WTC11 (cell line): ENCODE measurements around the gene CIB2. TPM values are rescaled to one million over a fixed set of nuclear protein-coding genes. Genes with fewer than 3 reads are reported as not detected.

Source experiments
- ATAC-seq: fragments of 200-7000 bp; cut with Tn5 transposase; 2 replicates; pipeline ENCODE4 v1.10.0; 2021; ENCODE audit warnings: mild to moderate bottlenecking, moderate library complexity
- CTCF ChIA-PET: fragments of 300-600 bp; sonication (Branson Sonifier 250); formaldehyde crosslinking; loops from one replicate; lab custom pipeline; 2021; ENCODE audit warnings: antibody characterized with exemption; lab: Charles Lee
- POLR2A ChIA-PET: fragments of 350-600 bp; sonication (Branson Sonifier 250); formaldehyde crosslinking; loops from one replicate; lab custom pipeline; 2021; ENCODE audit warnings: antibody characterized with exemption; lab: Charles Lee
- DNase-seq: peaks from one replicate; pipeline ENCODE4 v3.0.0; 2021; ENCODE audit warnings: low spot score
- H3K27ac Mint-ChIP-seq: 2 replicates; pipeline ENCODE4 v1.8.0; 2021; ENCODE audit warnings: mixed read lengths
- H3K27me3 Mint-ChIP-seq: 2 replicates; pipeline ENCODE4 v1.8.0; 2021; ENCODE audit warnings: low read depth, mild to moderate bottlenecking, moderate library complexity, mixed read lengths
- H3K36me3 Mint-ChIP-seq: 2 replicates; pipeline ENCODE4 v1.8.0; 2021; ENCODE audit warnings: mixed read lengths
- H3K4me1 Mint-ChIP-seq: 2 replicates; pipeline ENCODE4 v1.8.0; 2022; ENCODE audit warnings: mixed read lengths
- H3K4me3 Mint-ChIP-seq: 2 replicates; pipeline ENCODE4 v1.8.0; 2021; ENCODE audit warnings: mild to moderate bottlenecking, moderate library complexity, mixed read lengths
- H3K9me3 Mint-ChIP-seq: 2 replicates; pipeline ENCODE4 v1.8.0; 2021; ENCODE audit warnings: mixed read lengths
- CREB1 ChIP-seq: sonication (generic); formaldehyde crosslinking; IDR thresholded peaks from 2 replicates; pipeline ENCODE4 v1.8.0; 2023; ENCODE audit warnings: mild to moderate bottlenecking, missing genetic modification reagents
- JAZF1 ChIP-seq: fragments of 250-450 bp; sonication (Bioruptor Pico); IDR thresholded peaks from 2 replicates; pipeline ENCODE4 v1.9.0; 2021; ENCODE audit warnings: moderate library complexity, mild to moderate bottlenecking, inconsistent platforms
- SP1 ChIP-seq: sonication (generic); formaldehyde crosslinking; conservative IDR thresholded peaks from 2 replicates; pipeline ENCODE4 v1.8.1; 2022; ENCODE audit warnings: missing genetic modification reagents
- ZNF121 ChIP-seq: sonication (generic); formaldehyde crosslinking; IDR thresholded peaks from 2 replicates; pipeline ENCODE4 v1.8.0; 2023; ENCODE audit warnings: missing genetic modification reagents
- ZNF423 ChIP-seq: fragments of 250-450 bp; sonication (Bioruptor Pico); IDR thresholded peaks from 2 replicates; pipeline ENCODE4 v2.1.2; 2022; ENCODE audit warnings: mild to moderate bottlenecking, moderate library complexity
- ZNF671 ChIP-seq: fragments of 250-450 bp; sonication (Bioruptor Pico); IDR thresholded peaks from 2 replicates; pipeline ENCODE4 v1.8.0; 2021; ENCODE audit warnings: mild to moderate bottlenecking
- total RNA-seq: library from RNA; stranded (reverse); gene quantifications from 3 replicates; pipeline ENCODE4 v1.2.3, GENCODE V29; 2021
- TF ChIP-seq, protein P1 (sequence below): fragments of 250-450 bp; sonication (Bioruptor Pico); conservative IDR thresholded peaks from 2 replicates; pipeline ENCODE4 v1.9.0; 2021; ENCODE audit warnings: mild to moderate bottlenecking
- TF ChIP-seq, protein P2 (sequence below): sonication (generic); formaldehyde crosslinking; IDR thresholded peaks from 2 replicates; pipeline ENCODE4 v1.8.1; 2022; ENCODE audit warnings: low read depth, missing genetic modification reagents, borderline replicate concordance
- TF ChIP-seq, protein P3 (sequence below): sonication (generic); formaldehyde crosslinking; IDR thresholded peaks from 2 replicates; pipeline ENCODE4 v1.8.1; 2023; ENCODE audit warnings: mild to moderate bottlenecking, moderate library complexity, missing genetic modification reagents
- TF ChIP-seq, protein P4 (sequence below): sonication (generic); formaldehyde crosslinking; IDR thresholded peaks from 2 replicates; pipeline ENCODE4 v1.8.1; 2022; ENCODE audit warnings: missing genetic modification reagents, borderline replicate concordance
- TF ChIP-seq, protein P5 (sequence below): sonication (generic); formaldehyde crosslinking; IDR thresholded peaks from 2 replicates; pipeline ENCODE4 v1.8.0; 2022; ENCODE audit warnings: missing genetic modification reagents

The CIB2 gene
- total RNA-seq, 1 experiment from 2014 or later = 45.2 TPM

DNA sequence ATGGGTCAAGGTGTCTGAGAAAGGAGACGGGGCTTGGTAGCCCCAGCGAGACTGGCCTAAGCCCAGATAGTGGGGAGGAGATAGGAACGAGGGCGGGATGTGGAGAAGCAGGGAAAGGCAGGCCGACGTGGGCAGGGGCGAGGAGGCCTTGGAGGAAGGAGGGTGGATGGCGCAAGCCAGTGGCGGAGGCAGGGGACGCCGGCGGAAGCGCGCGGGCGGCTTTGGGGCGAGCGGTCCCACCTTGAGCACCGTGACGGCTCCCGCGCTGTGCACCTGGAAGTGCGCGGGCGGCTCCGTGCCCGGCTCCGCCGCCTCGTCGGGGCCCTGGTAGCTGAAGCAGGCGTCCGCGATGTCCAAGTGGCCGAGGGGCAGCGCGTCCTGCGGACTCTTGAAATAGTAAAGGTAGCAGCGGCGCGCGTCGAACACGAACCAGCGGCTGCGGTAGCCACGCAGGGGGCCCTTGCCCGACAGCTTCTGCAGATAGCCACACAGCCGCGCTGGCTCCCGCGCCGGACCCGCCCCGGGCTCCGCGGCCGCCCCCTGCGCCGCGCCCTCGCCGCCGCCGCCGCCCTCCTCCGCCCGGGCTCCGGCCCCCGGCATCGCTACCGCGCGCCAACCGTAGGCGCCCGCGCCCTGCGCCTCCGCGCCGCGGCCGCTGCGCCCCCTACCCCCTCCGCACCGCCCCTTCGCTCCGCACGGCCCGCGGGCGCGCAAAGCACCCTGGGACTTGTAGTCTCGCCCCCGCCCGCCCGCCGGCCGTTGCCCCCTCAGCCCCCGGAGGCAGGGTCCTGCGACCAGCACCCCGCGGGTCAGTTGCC lies 54.0 kb downstream of the CIB2 start, which contains the start of gene TBC1D2B:
TBC1D2B (minus strand) TSS at position 659 of the 818 bp plus-strand sequence; CDS start at position 600, 59 bp downstream.
- H3K4me1 Mint-ChIP-seq = peaks cover 18% of the 10 kb centered on the region
- DNase-seq = peak; percentile 76
- peak within 1 kb of the TSS; percentile 96 for H3K4me3 Mint-ChIP-seq
- CTCF ChIA-PET = interaction anchor here (0.6 to 0.9 kb wide), 2 partner anchors 36 to 162 kb away, joined by 3 to 5 read pairs; no protein-coding TSS in a partner anchor
- peaks cover 6% of the 10 kb centered on the region for H3K27me3 Mint-ChIP-seq
- peaks cover 2% of the 10 kb centered on the region; the same call in 1 of the 2 replicates for H3K36me3 Mint-ChIP-seq
- peak within 1 kb of the TSS; percentile 86 for H3K27ac Mint-ChIP-seq
- POLR2A ChIA-PET = no interaction called here
- TF ChIP-seq SP1 (CRISPR knock-in tag) = peak; percentile 75
- TF ChIP-seq, protein P1, sequence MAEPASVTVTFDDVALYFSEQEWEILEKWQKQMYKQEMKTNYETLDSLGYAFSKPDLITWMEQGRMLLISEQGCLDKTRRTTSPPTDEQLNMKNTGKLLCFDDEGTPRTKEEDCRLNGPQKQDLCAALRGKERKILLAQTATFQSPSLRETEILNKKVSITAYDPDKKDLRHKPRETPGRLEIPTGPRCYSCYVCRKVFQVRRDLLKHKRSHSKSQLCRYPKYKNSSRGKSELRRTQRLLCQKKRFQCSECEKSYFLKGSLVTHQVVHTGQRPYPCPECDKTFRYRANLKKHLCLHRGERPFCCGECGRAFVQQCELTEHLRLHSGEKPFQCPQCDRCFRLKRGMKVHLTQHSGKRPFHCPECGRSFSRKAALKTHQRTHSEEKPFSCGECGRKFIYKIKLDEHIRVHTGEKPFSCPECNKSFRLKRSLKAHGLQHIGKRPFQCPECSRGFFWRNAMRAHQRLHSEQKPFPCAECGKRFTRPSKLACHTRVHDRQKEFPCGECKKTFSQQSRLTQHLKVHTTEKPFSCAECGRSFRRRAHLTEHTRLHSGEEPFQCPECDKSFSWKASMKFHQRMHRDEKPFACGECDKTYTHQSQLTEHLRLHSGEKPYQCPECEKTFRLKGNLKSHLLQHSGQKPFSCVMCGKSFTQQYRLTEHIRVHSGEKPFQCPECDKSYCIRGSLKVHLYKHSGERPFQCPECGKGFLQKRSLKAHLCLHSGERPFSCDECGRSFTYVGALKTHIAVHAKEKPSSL (CRISPR knock-in tag) = no peak
- TF ChIP-seq, protein P2, sequence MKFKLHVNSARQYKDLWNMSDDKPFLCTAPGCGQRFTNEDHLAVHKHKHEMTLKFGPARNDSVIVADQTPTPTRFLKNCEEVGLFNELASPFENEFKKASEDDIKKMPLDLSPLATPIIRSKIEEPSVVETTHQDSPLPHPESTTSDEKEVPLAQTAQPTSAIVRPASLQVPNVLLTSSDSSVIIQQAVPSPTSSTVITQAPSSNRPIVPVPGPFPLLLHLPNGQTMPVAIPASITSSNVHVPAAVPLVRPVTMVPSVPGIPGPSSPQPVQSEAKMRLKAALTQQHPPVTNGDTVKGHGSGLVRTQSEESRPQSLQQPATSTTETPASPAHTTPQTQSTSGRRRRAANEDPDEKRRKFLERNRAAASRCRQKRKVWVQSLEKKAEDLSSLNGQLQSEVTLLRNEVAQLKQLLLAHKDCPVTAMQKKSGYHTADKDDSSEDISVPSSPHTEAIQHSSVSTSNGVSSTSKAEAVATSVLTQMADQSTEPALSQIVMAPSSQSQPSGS (CRISPR knock-in tag) = no peak
- TF ChIP-seq, protein P3, sequence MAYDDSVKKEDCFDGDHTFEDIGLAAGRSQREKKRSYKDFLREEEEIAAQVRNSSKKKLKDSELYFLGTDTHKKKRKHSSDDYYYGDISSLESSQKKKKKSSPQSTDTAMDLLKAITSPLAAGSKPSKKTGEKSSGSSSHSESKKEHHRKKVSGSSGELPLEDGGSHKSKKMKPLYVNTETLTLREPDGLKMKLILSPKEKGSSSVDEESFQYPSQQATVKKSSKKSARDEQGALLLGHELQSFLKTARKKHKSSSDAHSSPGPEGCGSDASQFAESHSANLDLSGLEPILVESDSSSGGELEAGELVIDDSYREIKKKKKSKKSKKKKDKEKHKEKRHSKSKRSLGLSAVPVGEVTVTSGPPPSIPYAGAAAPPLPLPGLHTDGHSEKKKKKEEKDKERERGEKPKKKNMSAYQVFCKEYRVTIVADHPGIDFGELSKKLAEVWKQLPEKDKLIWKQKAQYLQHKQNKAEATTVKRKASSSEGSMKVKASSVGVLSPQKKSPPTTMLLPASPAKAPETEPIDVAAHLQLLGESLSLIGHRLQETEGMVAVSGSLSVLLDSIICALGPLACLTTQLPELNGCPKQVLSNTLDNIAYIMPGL (CRISPR knock-in tag) = 0 out of 2 replicates have a peak, but pooled peaks have one; percentile 48
- H3K9me3 Mint-ChIP-seq = no peaks in the 10 kb centered on the region
- ATAC-seq = peak; percentile 78

DNA sequence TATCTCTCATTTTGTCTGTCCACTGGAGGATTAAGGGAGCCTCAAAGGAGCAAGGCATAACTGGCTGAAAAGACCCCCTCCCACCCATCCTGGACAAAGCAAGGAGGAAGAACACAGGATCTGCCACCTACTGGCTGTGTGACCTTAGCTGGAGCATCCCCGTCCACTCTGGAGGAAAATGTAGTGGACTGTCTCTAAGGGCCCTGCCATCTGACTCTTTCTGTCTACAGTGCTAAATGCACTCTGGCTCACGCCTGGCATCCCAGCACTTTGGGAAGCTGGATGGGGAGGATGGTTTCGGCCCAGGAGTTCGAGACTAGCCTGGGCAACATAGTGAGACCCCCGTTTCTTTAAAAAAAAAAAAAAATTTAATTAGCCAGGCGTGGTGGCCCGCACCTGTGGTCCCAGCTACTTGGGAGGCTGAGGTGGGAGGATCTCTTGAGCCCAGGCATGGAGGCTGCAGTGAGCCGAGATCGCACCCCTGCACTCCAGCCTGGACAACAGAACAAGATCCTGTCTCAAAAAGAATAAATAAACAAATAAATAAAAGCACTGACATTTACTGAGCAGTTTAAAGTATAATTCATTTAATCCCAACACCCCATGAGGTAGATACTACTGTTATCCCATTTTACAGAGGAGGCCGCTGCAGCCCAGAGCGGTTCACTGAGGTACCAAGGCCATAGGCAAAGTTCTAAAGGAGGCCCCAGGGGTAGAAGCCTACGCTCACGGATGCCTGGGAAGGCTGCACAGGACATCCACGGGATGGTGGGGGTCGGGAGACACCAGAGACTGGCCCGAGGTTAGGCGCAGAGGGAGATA lies 54.8 kb downstream of the CIB2 start:
- CTCF ChIA-PET = interaction anchor here (0.6 to 1.7 kb wide), 7 partner anchors 14 to 163 kb away, joined by 3 to 12 read pairs (median 5); no protein-coding TSS in a partner anchor
- peaks cover 6% of the 10 kb centered on the region for H3K27me3 Mint-ChIP-seq
- H3K27ac Mint-ChIP-seq = peak overlapping the region; percentile 86
- POLR2A ChIA-PET = interaction anchor here (1.0 kb wide), 1 partner anchor 54 kb away, joined by 3 read pairs; no protein-coding TSS in a partner anchor
- H3K4me3 Mint-ChIP-seq = peak overlapping the region; percentile 96
- H3K36me3 Mint-ChIP-seq = peaks cover 2% of the 10 kb centered on the region; the same call in 1 of the 2 replicates
- TF ChIP-seq, protein P4, sequence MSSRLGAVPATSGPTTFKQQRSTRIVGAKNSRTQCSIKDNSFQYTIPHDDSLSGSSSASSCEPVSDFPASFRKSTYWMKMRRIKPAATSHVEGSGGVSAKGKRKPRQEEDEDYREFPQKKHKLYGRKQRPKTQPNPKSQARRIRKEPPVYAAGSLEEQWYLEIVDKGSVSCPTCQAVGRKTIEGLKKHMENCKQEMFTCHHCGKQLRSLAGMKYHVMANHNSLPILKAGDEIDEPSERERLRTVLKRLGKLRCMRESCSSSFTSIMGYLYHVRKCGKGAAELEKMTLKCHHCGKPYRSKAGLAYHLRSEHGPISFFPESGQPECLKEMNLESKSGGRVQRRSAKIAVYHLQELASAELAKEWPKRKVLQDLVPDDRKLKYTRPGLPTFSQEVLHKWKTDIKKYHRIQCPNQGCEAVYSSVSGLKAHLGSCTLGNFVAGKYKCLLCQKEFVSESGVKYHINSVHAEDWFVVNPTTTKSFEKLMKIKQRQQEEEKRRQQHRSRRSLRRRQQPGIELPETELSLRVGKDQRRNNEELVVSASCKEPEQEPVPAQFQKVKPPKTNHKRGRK (CRISPR knock-in tag) = no peak
- TF ChIP-seq ZNF121 (CRISPR knock-in tag) (peak; percentile 79), ZNF671 (no peak)
- peaks cover 26% of the 10 kb centered on the region for H3K4me1 Mint-ChIP-seq
- ATAC-seq (no peak), DNase-seq (no peak)
- no peaks in the 10 kb centered on the region for H3K9me3 Mint-ChIP-seq

DNA sequence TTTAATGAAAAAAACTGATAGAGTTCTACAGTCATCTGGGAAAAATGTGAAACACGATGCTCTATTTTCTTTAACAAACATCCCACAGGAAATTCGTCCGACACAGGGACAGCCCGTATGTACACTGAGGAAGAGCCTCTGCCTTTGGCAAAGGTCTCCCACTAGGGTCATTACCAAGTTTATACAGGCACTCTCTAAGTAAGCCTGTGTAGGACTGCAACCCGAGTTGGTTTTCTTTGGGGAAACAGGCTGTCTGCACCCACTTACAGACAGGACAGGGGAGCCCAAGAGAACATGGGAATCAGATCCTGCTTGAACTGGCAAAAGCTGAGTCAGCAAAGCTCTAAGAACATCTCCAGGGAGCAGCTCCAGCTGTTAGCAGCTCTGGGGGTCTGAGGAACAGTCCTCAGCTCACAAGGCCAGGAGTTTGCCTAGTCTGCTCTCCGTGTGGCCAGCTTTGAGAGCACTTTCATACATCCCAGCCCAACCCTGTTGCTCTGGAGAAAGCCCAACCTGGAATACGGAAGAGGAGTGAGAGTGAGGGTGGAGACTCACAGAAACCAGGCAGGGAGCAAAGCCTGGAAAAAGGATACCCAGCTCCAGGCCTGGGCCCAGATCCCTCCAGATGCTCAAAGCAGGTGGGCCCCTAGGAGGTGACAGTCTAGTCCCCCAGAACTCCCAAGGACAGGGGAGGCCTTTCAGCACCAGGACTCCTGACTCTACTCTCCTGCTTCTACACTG lies 55.6 kb downstream of the CIB2 start:
- peak; percentile 62 for ATAC-seq
- Mint-ChIP-seq H3K27me3 (peaks cover 6% of the 10 kb centered on the region), H3K4me3 (peak overlapping the region; percentile 96), H3K9me3 (no peaks in the 10 kb centered on the region), H3K36me3 (peaks cover 2% of the 10 kb centered on the region; the same call in 1 of the 2 replicates), H3K4me1 (peaks cover 27% of the 10 kb centered on the region), H3K27ac (peak overlapping the region; percentile 78)
- TF ChIP-seq CREB1 (CRISPR knock-in tag) (no peak), JAZF1 (no peak), ZNF423 (CRISPR knock-in tag) (0 out of 2 replicates have a peak, but pooled peaks have one; percentile 18)
- TF ChIP-seq, protein P5, sequence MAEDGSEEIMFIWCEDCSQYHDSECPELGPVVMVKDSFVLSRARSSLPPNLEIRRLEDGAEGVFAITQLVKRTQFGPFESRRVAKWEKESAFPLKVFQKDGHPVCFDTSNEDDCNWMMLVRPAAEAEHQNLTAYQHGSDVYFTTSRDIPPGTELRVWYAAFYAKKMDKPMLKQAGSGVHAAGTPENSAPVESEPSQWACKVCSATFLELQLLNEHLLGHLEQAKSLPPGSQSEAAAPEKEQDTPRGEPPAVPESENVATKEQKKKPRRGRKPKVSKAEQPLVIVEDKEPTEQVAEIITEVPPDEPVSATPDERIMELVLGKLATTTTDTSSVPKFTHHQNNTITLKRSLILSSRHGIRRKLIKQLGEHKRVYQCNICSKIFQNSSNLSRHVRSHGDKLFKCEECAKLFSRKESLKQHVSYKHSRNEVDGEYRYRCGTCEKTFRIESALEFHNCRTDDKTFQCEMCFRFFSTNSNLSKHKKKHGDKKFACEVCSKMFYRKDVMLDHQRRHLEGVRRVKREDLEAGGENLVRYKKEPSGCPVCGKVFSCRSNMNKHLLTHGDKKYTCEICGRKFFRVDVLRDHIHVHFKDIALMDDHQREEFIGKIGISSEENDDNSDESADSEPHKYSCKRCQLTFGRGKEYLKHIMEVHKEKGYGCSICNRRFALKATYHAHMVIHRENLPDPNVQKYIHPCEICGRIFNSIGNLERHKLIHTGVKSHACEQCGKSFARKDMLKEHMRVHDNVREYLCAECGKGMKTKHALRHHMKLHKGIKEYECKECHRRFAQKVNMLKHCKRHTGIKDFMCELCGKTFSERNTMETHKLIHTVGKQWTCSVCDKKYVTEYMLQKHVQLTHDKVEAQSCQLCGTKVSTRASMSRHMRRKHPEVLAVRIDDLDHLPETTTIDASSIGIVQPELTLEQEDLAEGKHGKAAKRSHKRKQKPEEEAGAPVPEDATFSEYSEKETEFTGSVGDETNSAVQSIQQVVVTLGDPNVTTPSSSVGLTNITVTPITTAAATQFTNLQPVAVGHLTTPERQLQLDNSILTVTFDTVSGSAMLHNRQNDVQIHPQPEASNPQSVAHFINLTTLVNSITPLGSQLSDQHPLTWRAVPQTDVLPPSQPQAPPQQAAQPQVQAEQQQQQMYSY = peak; percentile 98
- DNase-seq = peak; percentile 33
- ChIA-PET CTCF (interaction anchor here (0.8 to 1.7 kb wide), 7 partner anchors 14 to 116 kb away, joined by 3 to 12 read pairs (median 5); no protein-coding TSS in a partner anchor), POLR2A (interaction anchor here (0.5 to 1.0 kb wide), 3 partner anchors 13 to 226 kb away, joined by 3 read pairs; no protein-coding TSS in a partner anchor)
